ENCODE data around the gene WDR33. TPM values are rescaled to one million over a fixed set of nuclear protein-coding genes. Genes with fewer than 3 reads are reported as not detected.

The WDR33 gene
- total RNA-seq, 2 donors from 2014 or later = 70.8 to 80.5 TPM

DNA sequence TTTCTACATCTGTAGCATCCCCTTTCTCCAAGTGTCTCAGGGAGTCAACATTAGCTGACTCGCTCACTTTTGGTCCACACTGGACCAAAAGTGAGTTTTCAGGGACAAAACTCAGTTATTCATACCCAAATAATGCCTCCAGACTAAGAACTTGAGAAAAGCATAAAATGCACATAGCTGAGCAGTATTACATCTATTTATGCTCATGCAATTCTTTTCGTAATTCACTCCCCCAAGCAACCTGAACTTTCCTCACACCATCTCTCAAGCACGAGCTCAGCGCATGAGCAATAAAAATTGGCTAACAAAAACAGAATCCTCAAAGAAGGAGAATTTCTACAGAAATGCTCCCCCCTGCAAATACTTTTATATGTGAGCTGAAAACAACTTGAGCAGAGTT is 92.7 kb downstream of the WDR33 start:
- DNase-seq (ENCODE audit: low spot score in 2 of 2) = no peak
- no peak overlapping the region for H3K27ac Mint-ChIP-seq
- H3K36me3 Mint-ChIP-seq = peaks cover 10 to 13% of the 10 kb centered on the region in 2 donors
- H3K9me3 Mint-ChIP-seq = no peaks in the 10 kb centered on the region
- no peak for ATAC-seq

DNA sequence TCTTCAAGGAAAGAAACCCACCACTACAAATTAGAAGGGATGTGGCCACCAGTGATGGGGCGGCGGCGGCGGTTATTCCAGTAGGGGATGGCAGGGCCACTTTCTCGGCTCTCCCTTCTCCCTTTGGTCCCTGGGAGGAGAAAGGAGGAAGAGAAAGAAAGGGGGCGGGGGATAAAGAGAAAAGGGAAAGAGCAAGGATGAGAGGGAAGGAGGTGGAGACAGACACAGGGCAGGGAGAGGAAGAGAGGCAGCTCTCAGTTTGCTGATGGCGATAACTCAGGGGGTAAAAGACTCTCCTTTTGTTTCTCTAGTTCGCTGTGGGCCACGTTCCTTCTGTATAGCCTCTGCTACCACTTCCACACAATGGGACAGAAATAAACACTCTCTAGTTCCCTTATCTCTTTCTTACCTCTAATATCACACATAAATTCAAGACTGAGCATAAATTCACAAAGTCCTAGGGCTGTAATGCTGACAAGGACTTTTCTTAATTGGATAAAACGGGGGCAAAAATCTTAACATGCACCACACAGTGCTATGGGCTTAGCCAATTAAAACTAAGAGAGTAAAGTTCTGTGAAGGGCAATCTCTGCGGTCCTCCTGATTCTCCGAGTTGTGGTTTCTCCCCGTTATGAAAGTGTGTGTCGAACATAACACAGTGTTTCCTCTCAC is 95.1 kb downstream of the WDR33 start:
- Mint-ChIP-seq H3K9me3 (no peaks in the 10 kb centered on the region), H3K27ac (peak overlapping the region; percentile 8 to 31), H3K36me3 (peaks cover 0 to 4% of the 10 kb centered on the region in 2 donors)
- no peak for ATAC-seq
- DNase-seq (ENCODE audit: low spot score in 2 of 2) = no peak

DNA sequence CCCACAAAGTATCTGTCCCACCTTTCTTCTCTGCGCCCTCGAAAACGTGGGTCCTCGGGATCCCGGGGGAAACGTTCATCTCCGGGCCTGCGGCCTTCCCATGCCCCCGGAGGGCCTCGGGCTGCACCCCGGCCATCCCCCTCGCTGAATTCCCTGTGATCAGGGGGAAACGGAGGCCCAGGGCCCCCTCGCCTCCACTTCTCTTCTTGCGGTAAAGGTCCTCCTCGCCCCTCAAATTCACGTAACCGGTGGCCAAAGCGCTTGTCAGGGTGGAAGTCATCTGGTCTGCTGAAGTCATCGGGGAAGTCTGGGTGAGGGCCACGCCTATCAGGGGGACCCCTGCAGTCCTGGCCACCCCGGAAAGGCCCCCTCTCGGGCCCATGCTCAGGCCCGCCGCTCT is 97.4 kb downstream of the WDR33 start:
- H3K36me3 Mint-ChIP-seq = peaks cover 0 to 4% of the 10 kb centered on the region in 2 donors
- no peak for DNase-seq (ENCODE audit: low spot score in 2 of 2)
- H3K9me3 Mint-ChIP-seq = no peaks in the 10 kb centered on the region
- H3K27ac Mint-ChIP-seq = peak overlapping the region in 1 of 2 donors; percentile 8
- no peak for ATAC-seq

DNA sequence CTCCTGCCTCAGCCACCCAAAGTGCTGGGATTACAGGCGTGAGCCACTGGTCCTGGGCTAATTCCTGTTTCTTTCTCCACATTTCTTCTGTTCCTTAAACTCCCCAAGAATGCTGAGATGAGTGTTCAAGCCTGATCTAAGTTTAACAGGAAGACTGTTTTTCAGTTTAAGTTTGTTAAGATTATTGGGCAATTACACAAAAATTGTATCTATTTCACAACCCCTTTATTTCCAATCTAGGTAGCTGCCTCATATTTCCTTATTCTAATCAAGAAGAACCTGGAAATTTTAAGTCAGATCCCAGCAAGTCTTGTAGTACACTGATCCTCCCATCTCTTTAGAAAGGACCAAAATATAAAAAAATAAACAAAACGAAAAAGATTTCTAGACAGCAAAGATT is 98.0 kb downstream of the WDR33 start:
- ATAC-seq (no peak), DNase-seq (ENCODE audit: low spot score in 2 of 2) (no peak)
- Mint-ChIP-seq H3K36me3 (peaks cover 0 to 4% of the 10 kb centered on the region in 2 donors), H3K27ac (no peak overlapping the region), H3K9me3 (no peaks in the 10 kb centered on the region)

DNA sequence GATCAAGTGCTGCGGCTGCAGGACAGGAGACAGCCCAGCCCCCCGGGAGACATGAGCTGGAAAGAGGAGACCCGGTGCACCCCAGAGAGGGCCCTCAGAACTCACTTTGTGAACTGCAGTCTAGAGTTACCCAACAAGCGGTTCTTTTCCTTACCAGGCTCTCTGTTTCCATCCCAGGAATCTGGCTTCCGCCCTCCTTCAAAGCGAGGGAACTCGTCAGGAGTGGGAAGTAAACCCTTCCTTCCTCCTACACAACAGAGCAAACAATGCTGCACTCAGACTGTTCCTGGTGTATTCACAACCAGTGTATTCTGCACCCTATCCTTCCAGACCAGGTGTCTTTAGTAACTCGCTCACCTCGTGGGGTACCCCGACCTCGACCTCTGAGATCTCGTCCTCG is 101.6 kb downstream of the WDR33 start:
- Mint-ChIP-seq H3K36me3 (peaks cover 7 to 19% of the 10 kb centered on the region in 2 donors), H3K9me3 (no peaks in the 10 kb centered on the region), H3K27ac (no peak overlapping the region)
- no peak for ATAC-seq
- no peak for DNase-seq (ENCODE audit: low spot score in 2 of 2)

DNA sequence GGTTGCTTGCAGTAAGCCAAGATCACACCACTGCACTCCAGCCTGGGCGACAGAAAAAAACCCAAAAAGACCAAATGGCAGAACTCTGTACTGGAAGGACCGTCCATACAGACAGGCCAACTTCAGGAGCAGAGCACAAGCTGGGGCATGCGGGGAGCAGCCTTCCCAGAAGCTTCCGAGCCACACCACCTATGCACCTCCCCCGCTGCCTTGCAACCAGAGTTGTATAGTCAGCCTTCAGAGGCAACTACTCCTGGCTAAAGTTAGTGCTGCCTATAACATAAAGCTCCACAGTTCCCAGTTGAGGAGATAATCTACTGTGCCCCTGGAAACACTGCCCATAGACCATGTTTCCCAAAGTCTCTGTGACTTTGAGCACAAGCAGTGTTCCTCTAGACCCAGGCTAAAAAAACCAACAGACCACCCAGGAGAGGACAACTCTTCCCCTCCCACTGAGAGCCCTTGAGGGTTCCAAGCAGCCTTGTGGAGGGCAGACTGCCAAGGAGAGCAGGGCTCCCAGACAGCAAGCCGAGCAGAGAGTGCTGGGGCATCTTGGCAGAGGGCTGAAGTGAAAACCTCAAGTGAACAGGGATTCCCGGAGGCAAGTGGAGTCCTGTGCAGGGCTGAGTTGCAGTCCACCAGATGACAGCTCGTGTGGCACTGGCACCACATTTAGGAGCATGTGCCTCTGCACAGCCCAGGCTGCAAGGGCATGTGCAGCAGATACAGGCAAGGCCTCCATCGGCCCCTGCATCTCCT is 102.9 kb downstream of the WDR33 start:
- Mint-ChIP-seq H3K9me3 (no peaks in the 10 kb centered on the region), H3K27ac (peak overlapping the region in 1 of 2 donors; percentile 65), H3K36me3 (peaks cover 7 to 20% of the 10 kb centered on the region in 2 donors)
- peak in 1 of 2 donors; percentile 16 for ATAC-seq
- DNase-seq (ENCODE audit: low spot score in 2 of 2) = no peak

DNA sequence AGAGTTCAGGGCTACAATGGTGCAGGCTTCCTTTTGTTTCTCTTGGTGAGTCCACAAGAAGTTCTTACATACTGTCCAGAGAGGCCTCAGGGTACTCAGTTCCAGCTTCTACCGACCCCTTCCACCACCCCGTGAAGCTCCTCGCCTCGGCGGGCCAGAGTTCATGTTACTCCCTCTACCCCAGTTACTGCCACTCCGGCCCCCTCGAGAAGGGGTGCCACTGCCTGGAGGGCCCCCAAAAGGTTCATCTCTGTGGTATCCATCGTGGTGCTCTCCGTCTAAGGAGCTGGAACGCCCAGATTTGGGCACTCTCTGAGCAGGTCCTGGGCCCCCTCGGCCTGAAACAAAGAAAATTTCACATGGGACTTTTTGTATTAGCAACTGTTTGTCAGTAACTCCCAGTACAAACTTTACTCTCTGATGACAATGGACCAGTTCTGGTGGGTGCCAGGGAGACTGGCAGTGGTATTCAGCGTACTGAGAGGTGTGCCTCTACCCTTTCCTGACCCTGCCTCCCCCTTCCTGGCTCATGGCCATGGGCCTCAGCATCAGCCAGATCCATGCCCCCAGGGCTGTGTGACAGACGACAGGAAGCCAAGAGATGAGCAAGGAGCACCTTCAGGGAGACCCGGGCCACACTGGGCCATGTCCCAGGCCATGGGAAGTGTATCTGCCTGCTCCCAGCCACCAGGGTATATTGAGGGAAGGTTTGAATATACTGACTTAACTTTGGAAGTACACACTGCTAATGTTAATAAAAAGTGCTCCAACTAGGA is 104.6 kb downstream of the WDR33 start:
- DNase-seq (ENCODE audit: low spot score in 2 of 2) (no peak), ATAC-seq (no peak)
- Mint-ChIP-seq H3K9me3 (no peaks in the 10 kb centered on the region), H3K27ac (peak overlapping the region; percentile 36 to 50), H3K36me3 (peaks cover 16 to 30% of the 10 kb centered on the region in 2 donors)

DNA sequence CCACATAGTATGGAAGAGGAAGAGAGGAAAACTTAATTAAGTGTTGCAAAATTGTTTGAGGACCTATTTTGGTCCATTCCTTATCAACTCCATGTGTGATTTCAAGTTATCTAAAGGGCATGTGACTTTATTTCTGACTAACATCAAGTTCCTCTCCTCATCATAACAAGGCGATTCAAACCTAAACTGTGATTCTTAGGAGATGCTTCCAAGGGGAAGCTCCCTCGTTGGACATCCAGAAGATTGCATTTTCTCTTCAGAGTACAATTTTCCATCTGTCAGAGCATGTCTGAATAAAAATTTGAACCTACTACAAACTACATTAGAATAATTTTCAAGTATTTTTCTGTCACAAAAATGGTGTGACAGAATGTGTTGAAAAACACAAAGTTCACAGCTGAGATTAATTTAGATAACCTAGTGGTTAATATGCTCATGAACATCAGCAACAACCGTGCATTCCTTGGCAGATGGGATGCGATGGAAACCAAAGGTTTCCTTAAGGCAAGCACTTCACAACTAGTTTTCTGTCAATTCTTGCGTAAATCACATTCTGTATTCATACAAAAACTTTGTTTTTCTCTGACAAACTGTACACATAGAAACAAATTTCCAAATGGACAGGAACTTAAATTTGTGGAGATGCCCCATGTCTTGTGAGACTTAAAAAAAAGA is 105.4 kb downstream of the WDR33 start:
- no peaks in the 10 kb centered on the region for H3K9me3 Mint-ChIP-seq
- DNase-seq (ENCODE audit: low spot score in 2 of 2) (no peak), ATAC-seq (no peak)
- H3K27ac Mint-ChIP-seq = peak overlapping the region in 1 of 2 donors; percentile 82
- H3K36me3 Mint-ChIP-seq = peaks cover 16 to 30% of the 10 kb centered on the region in 2 donors

DNA sequence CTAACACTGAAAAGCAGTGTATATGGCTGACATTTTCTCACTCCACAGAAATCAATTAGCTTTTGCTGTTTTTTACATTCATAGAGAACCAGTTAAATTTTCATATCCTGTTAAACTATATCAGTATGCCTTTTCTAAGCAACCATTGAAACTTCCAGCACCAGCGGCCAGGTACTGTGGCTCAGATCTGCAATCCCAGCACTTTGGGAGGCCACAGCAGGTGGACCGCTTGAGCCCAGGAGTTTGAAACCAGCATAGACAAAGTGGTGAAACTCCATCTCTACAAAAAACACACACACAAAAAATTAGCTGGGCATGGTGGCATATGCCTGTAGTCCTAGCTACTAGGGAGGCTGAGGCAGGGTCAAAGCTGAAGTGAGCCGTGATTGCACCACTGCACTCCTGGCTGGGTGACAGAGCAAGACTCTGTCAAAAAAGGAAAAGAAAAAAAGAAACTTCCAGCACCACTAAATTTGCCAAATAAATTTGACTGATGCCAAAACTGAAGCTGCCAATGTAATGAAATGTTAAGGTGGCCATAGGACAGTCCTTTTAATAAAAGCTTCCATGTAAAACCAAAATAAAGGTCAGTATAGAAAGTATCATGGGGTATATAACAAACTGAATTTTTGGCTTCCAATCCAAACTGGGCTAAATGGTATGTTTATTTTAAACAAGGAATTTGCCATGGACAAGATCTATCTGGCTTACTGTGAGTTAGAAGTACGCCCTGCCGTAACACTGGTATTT is 106.2 kb downstream of the WDR33 start:
- H3K27ac Mint-ChIP-seq = peak overlapping the region in 1 of 2 donors; percentile 82
- ATAC-seq = no peak
- peaks cover 16 to 30% of the 10 kb centered on the region in 2 donors for H3K36me3 Mint-ChIP-seq
- DNase-seq (ENCODE audit: low spot score in 2 of 2) = no peak
- no peaks in the 10 kb centered on the region for H3K9me3 Mint-ChIP-seq

DNA sequence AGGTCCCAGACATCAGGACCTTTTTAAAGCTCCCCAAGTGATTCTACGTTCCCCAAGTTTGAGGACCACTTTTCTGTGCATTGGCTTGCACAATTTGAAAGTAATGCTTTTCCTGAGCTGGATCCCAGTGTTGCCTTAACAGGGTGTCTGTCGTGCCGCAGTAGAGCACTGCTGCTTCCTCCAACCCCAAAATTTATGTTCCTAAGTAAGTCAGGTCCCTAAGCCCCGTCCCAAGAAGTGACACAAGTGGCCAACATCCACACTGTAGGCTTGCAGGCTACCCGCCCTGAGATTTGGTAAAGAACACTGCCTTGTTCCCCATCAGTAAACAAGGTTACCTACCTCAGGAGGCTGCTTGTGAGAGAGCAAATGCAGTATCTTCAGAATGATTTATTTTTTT is 107.7 kb downstream of the WDR33 start:
- Mint-ChIP-seq H3K27ac (no peak overlapping the region), H3K36me3 (peaks cover 16 to 30% of the 10 kb centered on the region in 2 donors)
- no peak for ATAC-seq

DNA sequence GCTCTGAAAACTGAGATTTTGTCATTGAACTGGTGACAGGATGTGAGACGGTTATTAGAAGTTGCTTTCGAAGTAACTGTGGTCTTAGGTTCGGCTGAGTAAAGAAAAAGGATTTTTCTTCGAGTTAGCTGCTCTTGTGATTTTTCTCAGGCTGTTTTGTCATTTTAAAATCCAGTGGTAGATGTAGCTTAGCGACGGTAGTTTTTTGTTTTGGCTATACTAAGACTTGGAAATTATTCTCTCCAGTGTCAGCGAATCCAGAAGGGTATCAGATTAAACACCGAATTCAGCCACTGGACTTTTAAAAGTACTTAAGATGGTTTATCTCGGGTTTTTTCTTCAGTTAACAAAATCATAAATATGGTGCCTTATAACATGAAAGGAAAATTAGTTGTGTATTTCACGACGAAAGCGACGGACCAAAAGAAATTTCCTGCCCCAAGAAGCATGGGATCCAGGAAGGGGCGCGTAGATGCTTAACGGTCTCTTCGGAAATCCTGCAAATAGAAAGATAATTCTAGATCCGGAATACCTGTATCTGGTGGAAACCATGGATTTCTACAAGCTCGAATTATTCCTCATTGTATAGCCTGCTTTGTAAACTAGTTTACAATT is 108.5 kb downstream of the WDR33 start:
- peak overlapping the region; percentile 56 to 95 for H3K27ac Mint-ChIP-seq
- no peak for DNase-seq (ENCODE audit: low spot score in 2 of 2)
- peaks cover 16 to 30% of the 10 kb centered on the region in 2 donors for H3K36me3 Mint-ChIP-seq
- ATAC-seq = no peak
- no peaks in the 10 kb centered on the region for H3K9me3 Mint-ChIP-seq

More for the DNA sequence above, 107.7 kb downstream of the WDR33 start:
- H3K9me3 Mint-ChIP-seq = no peaks in the 10 kb centered on the region
- DNase-seq (ENCODE audit: low spot score in 2 of 2) = no peak

DNA sequence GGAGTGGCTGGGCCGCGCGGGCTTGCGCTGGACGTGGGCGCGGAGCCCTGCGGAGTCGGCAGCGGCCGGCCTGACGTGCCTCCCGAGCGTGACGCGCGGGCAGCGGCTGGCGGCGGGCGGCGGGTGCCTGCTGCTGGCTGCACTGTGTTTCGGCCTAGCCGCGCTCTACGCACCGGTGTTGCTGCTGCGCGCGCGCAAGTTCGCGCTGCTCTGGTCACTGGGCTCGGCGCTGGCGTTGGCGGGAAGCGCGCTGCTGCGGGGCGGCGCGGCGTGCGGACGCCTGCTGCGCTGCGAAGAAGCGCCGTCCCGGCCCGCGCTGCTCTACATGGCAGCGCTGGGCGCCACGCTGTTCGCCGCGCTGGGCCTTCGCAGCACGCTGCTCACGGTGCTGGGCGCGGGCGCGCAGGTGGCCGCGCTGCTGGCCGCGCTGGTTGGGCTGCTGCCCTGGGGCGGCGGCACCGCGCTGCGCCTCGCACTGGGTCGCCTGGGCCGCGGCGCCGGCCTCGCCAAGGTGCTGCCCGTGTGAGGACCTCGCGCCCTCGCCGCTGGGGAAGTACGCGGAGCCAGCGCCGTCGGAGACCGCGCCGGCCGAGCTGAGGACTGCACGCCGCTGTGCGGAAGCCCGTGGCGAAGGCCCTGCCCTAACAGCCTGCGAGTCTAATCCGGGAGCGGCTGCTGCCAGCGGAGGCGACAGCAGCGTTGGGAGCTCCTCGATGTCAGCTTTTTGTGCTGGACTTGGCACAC is 109.1 kb downstream of the WDR33 start:
- peak; percentile 78 to 79 for DNase-seq (ENCODE audit: low spot score in 2 of 2)
- H3K27ac Mint-ChIP-seq = peak overlapping the region; percentile 56 to 95
- peak; percentile 69 to 77 for ATAC-seq
- H3K36me3 Mint-ChIP-seq = peaks cover 16 to 30% of the 10 kb centered on the region in 2 donors
- H3K9me3 Mint-ChIP-seq = no peaks in the 10 kb centered on the region

DNA sequence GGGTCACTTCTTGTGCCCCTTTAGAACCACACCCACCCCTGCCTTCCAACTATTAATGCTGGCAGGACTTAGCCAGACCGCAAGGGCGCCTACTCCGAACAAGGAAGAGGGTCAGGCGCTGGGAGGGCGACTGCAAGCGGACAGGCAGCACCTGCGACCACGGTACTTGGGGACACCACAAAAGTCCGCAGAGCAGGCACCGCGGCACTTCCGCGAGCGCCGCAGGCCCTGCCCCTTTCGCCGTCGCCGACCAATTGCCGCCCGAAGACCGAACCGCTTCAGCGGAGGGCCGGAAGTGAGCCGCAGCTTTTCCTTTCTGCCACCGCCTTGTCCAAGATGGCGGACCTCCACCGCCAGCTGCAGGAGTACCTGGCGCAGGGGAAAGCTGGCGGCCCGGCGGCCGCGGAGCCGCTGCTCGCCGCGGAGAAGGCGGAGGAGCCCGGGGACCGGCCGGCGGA is 109.7 kb downstream of the WDR33 start, which contains the start of gene SFT2D3:
Gene SFT2D3 (plus strand): TSS at position 305 of the 458 bp plus-strand sequence. CDS start 32 bp downstream, at position 337.
- Mint-ChIP-seq H3K27ac (peak within 1 kb of the TSS; percentile 92 to 95), H3K36me3 (peaks cover 11 to 26% of the 10 kb centered on the region in 2 donors), H3K9me3 (no peaks in the 10 kb centered on the region)
- ATAC-seq = peak; percentile 83 to 87
- peak; percentile 86 to 95 for DNase-seq (ENCODE audit: low spot score in 2 of 2)

DNA sequence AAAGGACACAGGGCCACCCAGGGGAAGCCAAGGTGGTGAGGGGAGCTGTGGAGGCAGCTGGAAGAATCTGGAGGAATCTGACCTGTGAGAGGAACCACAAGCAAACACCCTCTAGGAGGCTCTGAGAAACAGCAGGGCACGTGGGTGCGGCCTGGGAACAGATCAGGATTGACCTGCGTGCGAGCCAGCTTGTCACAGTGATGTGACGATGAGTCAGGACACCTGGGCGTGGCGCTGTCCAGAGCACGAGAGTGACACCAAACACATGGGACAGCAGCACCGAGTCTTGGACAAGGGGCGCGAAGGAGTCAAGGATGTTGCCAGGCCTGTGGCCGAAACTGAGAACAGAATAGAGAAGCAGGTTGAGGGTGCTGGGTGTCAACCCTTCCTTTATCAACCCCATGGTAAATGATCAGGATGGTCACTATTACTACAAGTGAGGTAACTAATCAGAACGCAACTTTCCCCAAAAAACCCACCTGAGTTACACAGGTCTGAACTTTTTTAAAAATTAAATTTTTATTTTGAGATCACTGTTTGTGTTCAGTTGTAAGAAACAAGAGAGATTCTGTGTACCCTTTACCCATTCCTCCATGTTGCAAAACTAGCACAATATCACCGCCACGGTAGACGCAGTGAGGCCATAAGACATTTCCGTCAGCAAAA is 110.3 kb downstream of the WDR33 start:
- Mint-ChIP-seq H3K9me3 (no peaks in the 10 kb centered on the region), H3K27ac (peak overlapping the region; percentile 92 to 95), H3K36me3 (peaks cover 9 to 24% of the 10 kb centered on the region in 2 donors)
- DNase-seq (ENCODE audit: low spot score in 2 of 2) = no peak
- peak; percentile 9 to 20 for ATAC-seq

Measured in activated naive CD4-positive, alpha-beta T cell treated with anti-CD3 and anti-CD28 coated beads, Interleukin-2, amount 50 U/mL, for 72 hours (primary cell).